Cerebellar cortex (tissue), 1 donor: ENCODE measurements around the gene DLG2.
A peak's percentile ranks its signal among the peaks of the same experiment; 100 is the strongest.

Experiments used
- DNase-seq: peaks from one replicate; pipeline ENCODE4 v3.0.0-alpha.2; 2015; ENCODE audit warnings: low spot score

DLG2 gene

DNA sequence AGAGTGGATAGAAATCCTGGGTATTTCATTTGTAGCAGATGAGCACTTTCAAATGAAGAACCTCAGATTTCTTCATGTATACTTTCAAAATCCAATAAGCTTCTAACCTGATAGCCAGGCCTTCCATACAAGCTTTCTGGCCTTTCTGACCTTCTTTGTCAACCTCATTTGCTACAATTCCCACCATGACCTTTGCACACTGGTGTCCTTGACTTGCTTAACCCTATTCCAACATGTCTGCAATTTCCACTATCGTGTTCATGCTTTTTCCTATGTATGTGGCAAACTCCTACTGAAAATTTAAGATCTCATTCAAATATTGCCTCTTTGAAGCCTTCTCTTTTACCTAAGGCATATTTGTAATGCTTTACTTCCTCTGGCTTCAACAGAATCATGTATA, 2098.9 kb downstream of the DLG2 start:
- no peak for DNase-seq

DNA sequence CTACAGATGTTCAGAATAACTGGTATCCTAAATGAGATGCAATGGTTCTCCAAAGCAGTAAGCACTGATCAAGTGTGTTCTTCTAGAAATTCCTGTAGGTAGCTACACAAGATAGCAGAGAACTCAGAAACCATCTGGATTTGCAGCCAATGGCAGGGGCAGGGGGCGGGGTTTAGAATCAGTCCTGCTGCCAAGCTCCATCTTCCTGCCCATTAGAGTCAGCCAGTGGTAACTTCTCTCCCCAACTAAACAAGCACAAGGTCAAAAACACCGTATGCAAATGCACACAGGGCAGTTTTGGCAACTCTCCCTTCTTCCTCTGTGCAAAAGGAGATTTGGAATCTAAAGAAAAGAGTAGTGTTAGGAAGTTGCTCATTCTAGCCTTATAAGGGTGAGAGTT, 2103.5 kb downstream of the DLG2 start:
- no peak for DNase-seq

DNA sequence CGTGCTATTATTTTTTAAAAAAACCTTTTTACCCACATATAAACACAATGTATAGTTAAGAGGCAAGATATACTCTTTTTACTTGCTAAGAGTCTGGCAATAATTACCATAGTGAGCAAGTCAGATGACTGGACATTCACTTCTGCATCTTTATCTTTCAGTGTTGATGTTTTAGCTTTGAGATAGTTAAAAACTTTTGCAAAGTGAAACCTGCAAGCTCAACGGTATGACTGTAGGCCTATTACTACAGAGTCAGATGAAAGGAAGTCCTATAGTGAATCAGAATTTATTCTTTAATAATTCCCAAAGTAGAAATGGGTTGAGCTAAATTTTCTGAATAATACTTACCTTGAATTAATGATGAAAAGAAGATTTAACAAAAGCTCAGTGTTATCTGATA, 2104.2 kb downstream of the DLG2 start:
- DNase-seq, result no peak

DNA sequence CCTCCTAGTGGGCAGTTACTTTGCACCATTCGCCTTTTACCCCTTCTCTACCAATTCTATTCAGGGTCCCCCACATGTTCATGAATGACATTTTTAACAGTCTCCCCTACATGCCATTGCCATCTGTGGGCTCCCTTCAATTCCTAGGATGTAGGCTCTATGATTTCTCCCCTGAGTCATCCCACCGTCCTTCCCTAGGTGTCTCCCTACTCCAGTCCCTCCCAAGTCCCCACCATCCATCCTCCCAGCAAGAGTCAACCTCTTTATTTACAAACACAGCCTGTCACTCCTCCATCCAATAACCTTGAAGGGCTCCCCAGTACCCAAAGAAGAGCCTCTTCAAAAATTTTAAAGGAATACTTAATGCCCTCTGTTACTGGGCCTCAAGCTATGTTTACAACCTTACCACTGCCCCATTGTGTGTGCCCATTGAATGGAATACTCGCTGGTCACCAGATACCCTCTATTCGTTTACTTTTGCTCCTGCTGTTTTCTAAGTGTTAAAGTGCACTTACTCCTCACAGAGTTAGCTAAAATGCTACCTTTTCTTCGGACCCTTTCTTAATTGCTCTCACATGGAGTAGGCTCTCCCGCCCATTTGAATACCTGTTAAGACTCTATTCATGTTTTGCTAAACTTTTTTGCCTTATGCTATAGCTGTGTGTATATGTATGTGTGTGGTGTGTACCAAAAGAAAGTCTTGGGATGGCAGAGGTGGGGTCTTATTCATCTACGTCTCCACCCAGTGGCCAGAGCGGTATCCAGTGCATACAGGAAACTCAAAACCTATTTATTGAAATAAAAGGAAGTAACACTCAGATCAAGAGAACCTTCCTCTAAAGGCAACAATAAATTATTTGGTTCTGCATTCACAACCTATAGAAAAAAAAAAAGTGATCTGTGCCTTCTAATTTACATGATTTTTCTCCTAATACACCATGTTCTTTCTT, 2105.2 kb downstream of the DLG2 start:
- no peak for DNase-seq

DNA sequence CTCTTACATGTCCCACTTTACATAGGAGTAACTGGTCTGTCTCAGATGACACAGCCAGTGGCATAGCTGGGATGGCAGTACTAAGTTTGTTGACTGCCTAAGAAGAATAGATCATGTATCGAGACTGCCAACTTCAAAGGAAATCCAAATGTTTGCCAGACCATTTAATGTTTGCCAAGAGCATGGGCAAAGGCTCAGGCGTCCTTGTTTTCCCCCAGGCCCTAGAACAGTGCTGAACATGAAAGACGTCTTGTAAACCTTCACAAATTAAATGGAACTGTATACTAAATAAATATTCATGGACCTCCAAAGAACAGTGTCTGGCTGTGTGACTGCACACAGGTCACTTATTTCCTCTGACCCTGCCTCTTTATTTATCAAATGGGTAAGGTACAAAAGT, 2106.3 kb downstream of the DLG2 start:
- no peak for DNase-seq

DNA sequence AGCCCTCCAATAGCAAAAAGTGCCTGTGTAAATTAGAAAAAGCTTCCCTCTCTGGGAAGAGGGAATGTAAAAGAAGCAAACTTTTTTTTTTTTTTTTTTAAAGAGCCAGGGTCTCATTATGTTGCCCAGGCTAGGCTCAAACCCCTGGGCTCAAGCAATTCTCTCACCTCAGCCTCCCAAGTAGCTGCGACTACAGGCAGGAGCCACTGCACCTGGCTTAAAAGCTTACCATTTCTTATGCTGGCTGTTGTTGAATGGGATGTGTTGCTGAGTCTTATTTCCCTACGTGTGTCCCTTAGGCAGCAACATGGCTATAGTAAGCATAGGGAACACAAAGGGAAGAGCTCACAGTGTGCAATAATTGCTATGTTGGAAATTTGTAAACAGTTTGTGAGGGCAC, 2115.5 kb downstream of the DLG2 start:
- DNase-seq, result no peak

DNA sequence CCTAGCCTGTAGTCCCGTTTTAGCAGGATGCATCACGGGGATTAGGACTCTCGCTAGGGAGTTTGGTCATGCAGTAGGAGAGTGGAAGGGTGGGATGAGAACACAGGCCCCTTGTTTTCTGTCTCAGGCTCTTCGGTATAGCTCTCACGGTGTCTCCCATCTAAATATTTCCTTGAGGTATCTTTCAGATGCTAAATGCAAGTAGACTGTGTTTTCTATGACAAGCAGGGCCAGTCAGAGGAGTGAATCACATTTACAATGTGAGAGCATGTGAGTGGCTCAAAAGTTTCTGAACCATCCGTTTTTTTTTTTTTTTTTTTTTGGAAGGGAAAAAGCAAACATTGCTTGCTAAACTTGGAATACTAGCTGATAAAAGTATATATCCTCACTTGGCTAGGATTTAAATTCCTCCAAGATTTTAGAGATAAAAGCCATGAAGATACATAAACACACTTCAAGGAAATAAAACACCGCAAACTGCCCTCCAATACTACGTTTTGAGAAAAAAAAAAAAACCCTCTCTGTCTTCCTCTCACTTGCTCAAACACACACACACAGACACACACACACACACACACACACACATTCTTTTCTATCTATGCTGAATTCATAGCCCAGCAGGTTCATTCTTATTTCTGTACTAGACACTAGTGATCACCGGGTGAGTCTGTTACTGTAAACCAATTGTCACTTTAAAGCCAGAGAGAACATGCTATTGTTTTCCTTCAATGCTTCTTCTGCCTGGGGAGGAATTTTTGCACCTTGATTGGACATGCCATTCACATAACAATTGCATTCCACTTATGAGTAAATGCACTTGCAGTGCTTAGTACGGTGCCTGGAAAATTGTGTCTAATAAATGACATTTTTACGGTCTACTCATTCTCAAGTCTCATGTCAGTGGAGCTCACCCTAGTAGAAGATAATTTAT, 2116.3 kb downstream of the DLG2 start:
- no peak for DNase-seq

DNA sequence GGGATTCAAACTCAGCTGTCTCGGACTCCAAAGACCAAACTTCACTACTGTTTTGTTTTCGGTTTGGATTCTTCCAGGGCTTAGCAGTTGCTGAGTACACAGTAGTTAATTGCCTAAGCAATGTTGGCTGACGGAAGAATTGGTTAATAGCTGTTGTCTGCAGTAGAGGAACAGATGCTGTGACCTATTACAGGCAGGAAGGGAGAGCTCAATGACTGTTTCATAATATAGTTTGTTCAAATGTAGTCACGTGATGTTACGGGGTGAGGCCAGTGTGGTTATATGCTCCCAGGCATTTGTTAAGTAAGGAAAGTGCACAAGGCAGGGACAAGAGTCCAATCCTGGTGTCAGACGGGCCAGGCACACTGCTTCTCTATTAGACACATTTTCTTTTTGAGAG, 2118.3 kb downstream of the DLG2 start:
- DNase-seq, result no peak

DNA sequence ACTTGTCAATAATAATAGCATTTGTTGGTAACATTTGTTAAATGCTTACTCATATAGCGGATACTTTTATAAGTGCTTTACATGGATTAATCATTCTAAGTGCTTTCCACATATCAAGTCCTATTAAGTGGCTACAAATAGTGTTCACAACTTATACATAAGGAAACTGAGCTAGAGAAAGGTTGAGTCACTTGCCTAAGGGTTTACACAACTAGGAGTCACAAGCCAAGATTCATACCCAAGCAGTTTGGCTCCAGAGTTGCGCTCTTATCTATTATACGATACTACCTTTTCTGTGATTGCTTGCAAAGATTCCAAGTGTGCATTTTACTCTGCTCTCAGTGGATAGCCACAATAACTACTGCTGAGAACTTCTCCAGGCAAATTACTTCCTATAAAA, 2125.1 kb downstream of the DLG2 start:
- DNase-seq, result no peak

DNA sequence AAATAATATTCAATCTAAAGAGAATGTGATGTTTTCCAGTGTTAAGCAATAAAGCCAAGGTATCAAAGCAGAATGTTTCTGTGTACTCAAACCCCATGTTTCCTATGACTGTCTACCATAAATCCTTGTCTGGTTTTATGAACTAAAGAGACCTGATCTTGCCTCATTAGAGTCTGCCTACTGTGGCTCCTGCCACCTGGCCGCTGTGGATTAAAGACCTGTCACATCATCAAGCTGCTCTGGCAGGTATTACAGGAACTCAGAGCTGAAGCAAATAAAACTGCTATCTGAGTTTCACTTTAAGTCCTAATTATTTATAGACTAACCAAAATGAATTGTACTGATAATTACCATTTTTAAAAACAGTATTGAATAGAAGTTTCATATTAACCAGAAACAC, 2133.2 kb downstream of the DLG2 start:
- peak; percentile 70 for DNase-seq

DNA sequence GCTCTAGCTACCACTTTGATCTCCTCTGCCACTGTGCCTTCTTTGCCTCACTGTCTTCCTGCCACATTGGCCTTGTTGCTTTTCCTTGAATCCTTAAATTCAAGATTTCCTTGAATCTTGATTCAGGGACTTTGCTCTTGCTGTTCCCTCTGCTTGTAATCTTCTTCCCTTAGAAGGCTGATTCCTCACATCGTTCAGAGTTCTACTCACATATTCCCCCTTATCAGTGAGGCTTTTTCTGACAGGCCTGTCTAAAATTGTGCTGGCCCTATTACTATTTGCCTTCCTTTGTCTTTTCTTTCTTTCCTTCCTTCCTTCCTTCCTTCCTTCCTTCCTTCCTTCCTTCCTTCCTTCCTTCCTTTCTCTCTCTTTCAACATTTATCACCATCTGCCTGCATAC, 2134.1 kb downstream of the DLG2 start:
- no peak for DNase-seq

DNA sequence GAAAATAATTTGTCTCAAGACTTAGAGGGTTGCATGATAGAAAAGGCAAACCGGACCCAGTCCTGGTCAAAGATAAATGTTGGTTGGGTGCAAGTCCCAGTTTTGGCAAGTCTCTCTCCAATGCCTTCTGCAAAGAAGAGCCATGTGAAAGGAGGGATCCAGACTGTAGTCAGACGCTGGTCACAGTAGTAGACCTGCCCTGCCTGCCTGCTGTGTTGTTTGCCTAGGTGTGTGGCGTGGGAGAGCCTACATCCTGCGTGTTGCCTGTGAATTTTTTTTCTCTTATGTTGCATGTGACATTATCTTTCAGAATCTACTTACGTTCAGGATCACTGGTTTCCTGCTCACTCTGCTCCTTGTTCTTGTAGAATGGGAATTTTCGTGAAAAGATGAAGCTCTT, 2143.3 kb downstream of the DLG2 start:
- DNase-seq, result no peak

DNA sequence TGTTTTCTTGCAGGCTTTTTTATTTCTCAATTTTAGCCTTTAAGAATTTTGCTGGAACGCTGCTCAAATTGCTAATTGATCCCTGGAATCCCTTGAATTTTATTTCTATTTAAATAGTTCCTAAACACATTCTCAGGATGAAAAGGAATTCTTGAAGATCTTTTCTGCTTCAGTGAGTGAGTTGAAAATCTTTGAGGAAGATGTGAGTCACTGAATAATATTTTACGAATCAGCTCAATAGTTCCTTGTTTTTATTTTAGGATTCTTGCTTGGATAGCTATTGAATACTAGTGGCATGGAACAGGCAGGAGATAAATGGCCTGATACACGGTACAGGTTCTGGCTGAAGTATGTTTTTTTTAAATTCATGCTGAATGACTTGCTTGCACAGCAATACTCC, 2146.3 kb downstream of the DLG2 start:
- no peak for DNase-seq

DNA sequence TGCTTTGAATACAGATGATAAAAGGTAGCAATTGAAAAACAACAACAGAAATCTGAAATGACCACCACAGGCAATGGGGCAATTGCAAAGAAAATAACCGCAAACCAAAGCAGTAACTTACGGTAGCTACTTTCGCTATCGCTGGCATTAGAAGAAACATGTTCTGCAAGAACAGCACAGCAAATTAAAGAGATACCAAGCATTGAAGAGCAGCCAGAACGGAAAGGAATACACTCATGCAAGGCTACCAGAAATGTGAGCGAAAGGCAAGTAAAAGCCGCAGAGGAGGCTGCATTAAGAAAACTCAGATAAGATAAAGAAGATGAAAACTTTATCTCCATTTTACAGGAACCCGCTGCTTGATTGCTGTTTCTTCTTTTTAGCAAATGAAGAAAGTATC, 2146.9 kb downstream of the DLG2 start:
- no peak for DNase-seq

DNA sequence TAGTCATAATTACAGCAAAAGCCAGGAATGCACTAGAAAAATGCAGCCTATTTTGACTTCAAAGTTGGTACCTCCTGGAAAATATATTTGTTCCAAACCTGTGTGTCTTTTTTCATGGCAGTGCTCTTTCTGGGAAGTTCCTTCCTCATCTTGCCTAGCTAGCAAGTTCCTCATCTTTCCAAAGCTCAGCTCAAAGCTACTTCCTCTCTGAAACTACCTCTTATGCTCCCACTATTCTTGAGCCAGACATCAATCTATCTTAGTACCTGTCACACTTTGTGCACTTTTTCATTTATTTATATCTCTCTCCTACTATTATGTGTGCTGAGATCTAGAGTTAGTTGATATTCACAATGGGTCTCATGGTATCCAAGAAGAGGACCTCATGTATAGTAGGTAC, 2149.4 kb downstream of the DLG2 start:
- DNase-seq, result no peak

DNA sequence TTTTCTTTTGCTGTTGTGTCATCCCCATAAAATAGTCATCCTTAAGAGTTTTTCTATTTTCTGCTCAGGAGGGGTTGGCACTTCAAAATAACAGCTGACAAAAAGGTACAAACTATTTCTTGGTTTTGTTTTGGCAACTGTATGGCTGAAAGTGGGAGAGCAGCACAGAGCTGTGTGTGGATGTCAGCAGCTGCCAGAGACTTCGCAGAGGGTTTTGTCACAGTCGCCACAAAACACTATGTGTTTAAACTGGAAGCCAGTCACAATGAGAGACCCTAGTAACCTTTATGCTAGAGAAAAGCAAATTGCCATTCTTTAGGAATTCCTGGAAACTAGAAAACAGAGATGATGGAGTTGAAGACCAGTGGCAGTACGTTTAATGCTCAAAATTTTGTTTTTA, 2151.4 kb downstream of the DLG2 start:
- DNase-seq, result no peak

DNA sequence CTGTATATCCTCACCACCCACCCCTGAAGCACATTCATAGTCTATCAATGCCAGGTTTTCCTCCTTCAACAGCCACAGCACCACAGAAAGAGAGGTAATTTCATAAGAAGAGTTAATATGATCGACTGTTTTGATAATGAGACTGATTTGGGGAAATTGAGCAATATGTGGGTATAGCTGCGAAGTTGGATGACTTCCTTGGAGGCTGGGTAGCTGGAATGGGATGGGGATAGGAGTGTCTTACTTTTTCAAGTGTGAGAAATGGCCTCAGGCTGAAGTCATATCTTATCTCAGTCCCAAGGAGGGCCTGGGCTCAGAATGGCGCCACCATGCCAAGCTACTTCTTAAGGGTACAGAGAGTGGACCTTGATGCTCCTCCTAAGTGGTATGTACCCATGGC, 2153.4 kb downstream of the DLG2 start:
- DNase-seq, result no peak

DNA sequence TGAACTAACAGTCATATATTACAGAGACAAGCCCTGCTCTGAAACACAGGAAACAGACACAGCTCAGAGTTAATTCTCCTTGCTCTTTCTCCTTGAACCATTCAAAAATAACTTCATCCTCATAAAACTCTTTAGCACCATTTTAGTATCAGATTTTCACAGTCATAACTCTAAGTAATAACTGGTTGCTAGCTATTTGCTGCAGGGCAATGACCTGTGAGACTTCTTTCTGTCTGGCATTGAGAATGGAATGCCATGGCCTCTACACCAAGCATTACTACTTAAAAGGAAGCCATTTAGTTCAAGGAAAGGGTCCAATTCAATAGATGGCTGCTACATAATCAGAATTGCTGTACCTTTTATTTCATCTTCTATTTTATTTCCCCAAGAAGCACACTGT, 2154.3 kb downstream of the DLG2 start:
- no peak for DNase-seq

DNA sequence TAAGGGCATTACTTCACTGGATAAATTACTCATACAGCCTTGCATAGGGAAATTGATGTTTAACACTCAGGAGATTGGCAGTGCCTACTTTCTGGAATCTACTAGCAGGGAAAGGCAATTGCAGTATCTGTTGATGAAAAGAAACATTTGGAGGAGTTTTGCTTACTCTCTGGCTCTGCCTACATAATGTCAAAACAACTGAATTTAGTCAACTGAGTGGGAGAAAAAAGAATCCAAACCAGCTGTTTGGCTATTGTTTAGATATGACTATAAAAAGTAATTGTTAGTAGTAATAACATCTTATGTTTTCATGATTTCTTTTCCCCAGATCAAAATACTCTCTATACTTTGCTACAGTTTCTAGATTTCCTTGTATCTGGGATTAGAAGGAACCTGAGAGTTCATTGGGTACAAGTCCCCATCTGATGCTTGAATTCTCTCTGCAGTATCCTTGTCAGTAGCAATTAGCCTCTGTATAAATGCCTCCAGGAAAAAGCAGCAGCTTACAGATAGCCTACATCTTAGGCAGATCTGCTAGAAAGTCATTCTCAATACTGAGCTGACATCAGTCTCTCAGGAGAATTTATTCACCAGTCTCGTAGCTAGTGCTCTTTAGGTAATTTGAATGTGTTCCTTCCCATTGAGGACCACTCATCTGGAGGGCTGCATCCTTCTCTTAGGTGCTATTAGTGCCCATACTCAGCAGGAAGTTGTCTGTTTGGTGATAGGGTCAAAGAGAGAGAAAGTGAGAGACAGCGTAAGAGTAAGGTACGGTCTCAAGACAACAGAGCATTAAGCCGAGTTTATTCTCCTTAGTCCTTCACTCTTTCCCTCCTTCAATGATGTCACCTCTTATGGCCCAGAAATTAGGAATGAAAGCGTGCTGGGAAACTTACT, 2155.1 kb downstream of the DLG2 start:
- DNase-seq, result no peak

DNA sequence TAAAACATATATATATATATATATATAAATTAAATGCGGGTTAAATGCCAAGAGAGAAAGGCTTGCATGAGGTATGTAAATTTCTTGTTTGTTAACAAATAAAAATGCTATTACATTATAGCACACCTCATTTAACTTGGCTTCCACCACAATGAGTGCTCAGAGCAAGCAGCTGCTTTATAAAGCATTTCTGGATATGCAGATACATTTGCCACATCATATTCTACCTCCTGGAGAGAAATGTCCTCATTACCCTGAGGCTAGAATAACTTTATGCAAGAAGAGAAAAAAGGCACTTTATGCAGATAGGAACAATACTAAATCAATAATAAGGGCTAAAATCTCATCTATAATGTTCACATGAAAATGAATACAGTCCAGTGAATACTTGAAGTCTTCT, 2159.3 kb downstream of the DLG2 start:
- peak; percentile 83 for DNase-seq

DNA sequence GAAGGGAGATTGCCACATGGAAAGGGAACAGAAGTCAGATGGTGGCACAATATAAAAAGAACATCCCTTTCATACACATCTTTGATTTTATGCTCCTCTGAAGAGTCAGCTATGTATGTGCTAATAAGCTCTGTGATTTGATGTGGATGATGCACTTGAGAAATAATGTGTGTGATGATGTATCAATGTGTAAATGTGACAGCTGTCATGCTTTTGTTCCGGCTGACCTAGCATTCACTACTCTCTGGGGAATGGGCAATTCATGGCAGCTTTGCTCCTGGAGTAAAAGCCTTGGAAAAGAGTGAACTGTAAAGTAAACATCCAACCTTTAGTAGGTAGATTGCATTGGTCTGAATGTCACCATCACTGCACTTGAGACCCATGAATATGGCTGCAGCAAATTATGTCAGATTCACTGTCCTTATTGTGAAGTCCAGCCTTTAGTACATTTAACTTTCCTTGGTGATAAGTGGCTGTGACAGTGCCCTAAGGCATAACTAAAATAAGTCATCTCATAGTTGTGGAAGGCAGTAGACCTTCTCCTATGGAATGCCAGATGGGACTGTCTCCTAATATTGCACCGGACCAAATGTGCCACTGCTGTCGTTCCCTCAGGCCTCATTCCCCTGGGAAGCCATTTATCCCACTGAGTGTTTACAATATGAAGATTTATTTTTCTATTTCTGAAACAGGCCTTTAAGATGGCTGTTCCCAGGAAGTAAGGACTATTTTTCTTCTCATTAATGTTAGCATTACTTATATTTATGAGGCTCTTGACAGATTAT, 2162.8 kb downstream of the DLG2 start:
- DNase-seq, result peak; percentile 16
